ENCODE data around the gene CASZ1.
A peak's percentile ranks its signal among the peaks of the same experiment; 100 is the strongest.

The CASZ1 gene

GRCh38 chr1:10773376-10773775 lies 23.1 kb downstream of the CASZ1 start:
- DNase-seq = no peak

- DNase-seq = no peak
Observed at GRCh38 chr1:10772711-10773110, 23.7 kb downstream of the CASZ1 start.

GRCh38 chr1:10771789-10772188 lies 24.7 kb downstream of the CASZ1 start:
- DNase-seq = no peak

- DNase-seq = no peak
Observed at GRCh38 chr1:10768552-10768951, 27.9 kb downstream of the CASZ1 start.

- no peak for DNase-seq
Observed at GRCh38 chr1:10767282-10767681, 29.2 kb downstream of the CASZ1 start.

- no peak for DNase-seq
Observed at GRCh38 chr1:10765734-10766478, 30.5 kb downstream of the CASZ1 start.

GRCh38 chr1:10765304-10765703 lies 31.1 kb downstream of the CASZ1 start:
- no peak for DNase-seq

GRCh38 chr1:10764296-10764798 lies 32.1 kb downstream of the CASZ1 start:
- no peak for DNase-seq

GRCh38 chr1:10762875-10763274 lies 33.6 kb downstream of the CASZ1 start:
- no peak for DNase-seq

GRCh38 chr1:10762153-10762523 lies 34.3 kb downstream of the CASZ1 start:
- no peak for DNase-seq

- no peak for DNase-seq
Observed at GRCh38 chr1:10761503-10762152, 34.8 kb downstream of the CASZ1 start.

- no peak for DNase-seq
Observed at GRCh38 chr1:10760566-10761502, 35.6 kb downstream of the CASZ1 start.

GRCh38 chr1:10759413-10760200 lies 36.8 kb downstream of the CASZ1 start:
- no peak for DNase-seq

- no peak for DNase-seq
Observed at GRCh38 chr1:10756842-10757241, 39.6 kb downstream of the CASZ1 start.

- peak; percentile 49 for DNase-seq
Observed at GRCh38 chr1:10755970-10756521, 40.4 kb downstream of the CASZ1 start.

- no peak for DNase-seq
Observed at GRCh38 chr1:10754568-10755329, 41.7 kb downstream of the CASZ1 start.

- no peak for DNase-seq
Observed at GRCh38 chr1:10753299-10753698, 43.1 kb downstream of the CASZ1 start.

- DNase-seq = no peak
Observed at GRCh38 chr1:10751561-10752085, 44.8 kb downstream of the CASZ1 start.

- no peak for DNase-seq
Observed at GRCh38 chr1:10751160-10751559, 45.3 kb downstream of the CASZ1 start.

- no peak for DNase-seq
Observed at GRCh38 chr1:10745886-10746455, 50.5 kb downstream of the CASZ1 start.

GRCh38 chr1:10745383-10745782 lies 51.1 kb downstream of the CASZ1 start:
- no peak for DNase-seq

Data from activated CD4-positive, alpha-beta T cell treated with anti-CD3 and anti-CD28 coated beads, Interleukin-2, Interleukin-6, amounts not matched to agents 100 ng/mL and 50 ng/mL, durations not matched to agents 16 hours and 8 hours (primary cell).